ENCODE measurements around the gene GPR157.

GRCh38 chr1:9155879-9156278 lies 27.0 kb upstream of the GPR157 start:
- TF ChIP-seq CTCF (IDR thresholded peaks at IDR 0.05) (no peak), POLR2A (IDR thresholded peaks at IDR 0.05) (no peak), EP300 (IDR thresholded peaks at IDR 0.05; ENCODE audit: low read depth) (no peak)

Data from transverse colon (tissue), 3 donors.